Measurements from ENCODE around the gene ZNF212.

Gene ZNF212

DNA sequence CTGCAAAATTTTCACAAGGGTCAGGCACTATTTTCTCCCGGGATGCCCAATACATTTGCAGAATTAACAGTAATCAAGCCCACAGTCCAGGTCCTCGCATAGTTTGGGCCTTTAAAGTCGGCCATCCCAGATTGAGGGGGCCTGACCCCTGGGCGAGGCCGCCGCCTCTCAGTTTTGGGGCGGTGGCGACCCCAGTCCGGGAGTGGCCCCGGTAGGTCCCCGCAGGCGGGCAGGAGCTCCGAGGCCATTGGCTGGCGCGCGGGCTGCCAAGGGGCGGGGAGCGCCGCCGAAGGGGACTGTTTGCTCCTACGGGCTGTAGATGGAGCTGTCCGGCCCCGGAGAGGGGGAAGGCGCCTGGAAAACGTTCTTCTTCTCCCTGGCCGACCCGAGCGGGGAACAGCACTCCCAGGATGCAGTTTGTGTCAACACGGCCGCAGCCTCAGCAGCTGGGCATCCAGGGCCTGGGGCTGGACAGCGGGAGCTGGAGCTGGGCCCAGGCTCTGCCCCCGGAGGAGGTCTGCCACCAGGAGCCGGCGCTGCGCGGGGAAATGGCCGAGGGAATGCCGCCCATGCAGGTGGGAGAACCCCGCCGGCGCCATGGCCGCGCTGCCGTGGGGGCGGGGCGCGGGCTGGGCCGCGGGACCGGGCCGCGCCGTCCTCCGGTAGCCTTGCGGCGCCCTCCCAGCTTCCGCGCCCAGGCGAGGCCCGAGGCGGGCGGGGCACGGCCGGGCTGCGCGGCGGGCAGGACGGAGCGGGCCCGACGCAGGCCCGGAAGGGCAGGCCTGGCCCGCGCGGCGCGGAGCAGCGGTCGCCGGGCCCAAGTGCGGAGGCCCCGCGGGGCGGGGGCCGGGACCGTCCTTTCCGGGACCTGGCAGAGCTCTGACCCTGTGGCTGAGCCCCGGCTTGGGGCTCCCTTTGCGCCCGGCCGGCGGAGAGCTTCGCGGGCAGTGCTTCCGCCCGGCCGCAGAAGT lies 44.0 kb upstream of the ZNF212 start, which contains the start of gene ZNF282 (continued):
- TF ChIP-seq, protein P1, sequence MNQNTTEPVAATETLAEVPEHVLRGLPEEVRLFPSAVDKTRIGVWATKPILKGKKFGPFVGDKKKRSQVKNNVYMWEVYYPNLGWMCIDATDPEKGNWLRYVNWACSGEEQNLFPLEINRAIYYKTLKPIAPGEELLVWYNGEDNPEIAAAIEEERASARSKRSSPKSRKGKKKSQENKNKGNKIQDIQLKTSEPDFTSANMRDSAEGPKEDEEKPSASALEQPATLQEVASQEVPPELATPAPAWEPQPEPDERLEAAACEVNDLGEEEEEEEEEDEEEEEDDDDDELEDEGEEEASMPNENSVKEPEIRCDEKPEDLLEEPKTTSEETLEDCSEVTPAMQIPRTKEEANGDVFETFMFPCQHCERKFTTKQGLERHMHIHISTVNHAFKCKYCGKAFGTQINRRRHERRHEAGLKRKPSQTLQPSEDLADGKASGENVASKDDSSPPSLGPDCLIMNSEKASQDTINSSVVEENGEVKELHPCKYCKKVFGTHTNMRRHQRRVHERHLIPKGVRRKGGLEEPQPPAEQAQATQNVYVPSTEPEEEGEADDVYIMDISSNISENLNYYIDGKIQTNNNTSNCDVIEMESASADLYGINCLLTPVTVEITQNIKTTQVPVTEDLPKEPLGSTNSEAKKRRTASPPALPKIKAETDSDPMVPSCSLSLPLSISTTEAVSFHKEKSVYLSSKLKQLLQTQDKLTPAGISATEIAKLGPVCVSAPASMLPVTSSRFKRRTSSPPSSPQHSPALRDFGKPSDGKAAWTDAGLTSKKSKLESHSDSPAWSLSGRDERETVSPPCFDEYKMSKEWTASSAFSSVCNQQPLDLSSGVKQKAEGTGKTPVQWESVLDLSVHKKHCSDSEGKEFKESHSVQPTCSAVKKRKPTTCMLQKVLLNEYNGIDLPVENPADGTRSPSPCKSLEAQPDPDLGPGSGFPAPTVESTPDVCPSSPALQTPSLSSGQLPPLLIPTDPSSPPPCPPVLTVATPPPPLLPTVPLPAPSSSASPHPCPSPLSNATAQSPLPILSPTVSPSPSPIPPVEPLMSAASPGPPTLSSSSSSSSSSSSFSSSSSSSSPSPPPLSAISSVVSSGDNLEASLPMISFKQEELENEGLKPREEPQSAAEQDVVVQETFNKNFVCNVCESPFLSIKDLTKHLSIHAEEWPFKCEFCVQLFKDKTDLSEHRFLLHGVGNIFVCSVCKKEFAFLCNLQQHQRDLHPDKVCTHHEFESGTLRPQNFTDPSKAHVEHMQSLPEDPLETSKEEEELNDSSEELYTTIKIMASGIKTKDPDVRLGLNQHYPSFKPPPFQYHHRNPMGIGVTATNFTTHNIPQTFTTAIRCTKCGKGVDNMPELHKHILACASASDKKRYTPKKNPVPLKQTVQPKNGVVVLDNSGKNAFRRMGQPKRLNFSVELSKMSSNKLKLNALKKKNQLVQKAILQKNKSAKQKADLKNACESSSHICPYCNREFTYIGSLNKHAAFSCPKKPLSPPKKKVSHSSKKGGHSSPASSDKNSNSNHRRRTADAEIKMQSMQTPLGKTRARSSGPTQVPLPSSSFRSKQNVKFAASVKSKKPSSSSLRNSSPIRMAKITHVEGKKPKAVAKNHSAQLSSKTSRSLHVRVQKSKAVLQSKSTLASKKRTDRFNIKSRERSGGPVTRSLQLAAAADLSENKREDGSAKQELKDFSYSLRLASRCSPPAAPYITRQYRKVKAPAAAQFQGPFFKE (tag by site-specific recombination; IDR thresholded peaks at IDR 0.05; ENCODE audit: borderline replicate concordance) = no peak
- TF ChIP-seq ZNF521 (tag by site-specific recombination; IDR thresholded peaks at IDR 0.05) (no peak), ZBTB17 (tag by site-specific recombination; IDR thresholded peaks at IDR 0.05) (peak; percentile 76), TCF7L2 (IDR thresholded peaks at IDR 0.05; ENCODE audit: borderline replicate concordance, low read depth, low read length) (no peak), ZNF423 (tag by site-specific recombination; IDR thresholded peaks at IDR 0.05) (no peak), SETDB1 (IDR thresholded peaks at IDR 0.05; ENCODE audit: insufficient read length, low read length) (no peak), ZNF561 (tag by site-specific recombination; IDR thresholded peaks at IDR 0.05; ENCODE audit: borderline replicate concordance) (peak; percentile 93), ZFP41 (tag by site-specific recombination; IDR thresholded peaks at IDR 0.05; ENCODE audit: borderline replicate concordance) (no peak), RBAK (tag by site-specific recombination; IDR thresholded peaks at IDR 0.05) (no peak), ZNF416 (tag by site-specific recombination; IDR thresholded peaks at IDR 0.05) (no peak), KLF9 (tag by site-specific recombination; IDR thresholded peaks at IDR 0.05; ENCODE audit: low read depth) (peak; percentile 84), ZSCAN5A (tag by site-specific recombination; IDR thresholded peaks at IDR 0.05) (peak; percentile 80), HOXA7 (CRISPR knock-in tag; IDR thresholded peaks at IDR 0.05; ENCODE audit: borderline replicate concordance) (no peak), ZNF114 (tag by site-specific recombination; IDR thresholded peaks at IDR 0.05) (no peak), ZNF837 (tag by site-specific recombination; IDR thresholded peaks at IDR 0.05) (no peak), ZNF19 (tag by site-specific recombination; IDR thresholded peaks at IDR 0.05; ENCODE audit: low read depth) (no peak), KLF17 (tag by site-specific recombination; IDR thresholded peaks at IDR 0.05) (peak; percentile 87), ZNF654 (tag by site-specific recombination; IDR thresholded peaks at IDR 0.05; ENCODE audit: low read depth) (peak; percentile 41), ZNF776 (tag by site-specific recombination; IDR thresholded peaks at IDR 0.05; ENCODE audit: borderline replicate concordance) (no peak), YY1 (tag by site-specific recombination; IDR thresholded peaks at IDR 0.05) (peak; percentile 93), KLF1 (tag by site-specific recombination; IDR thresholded peaks at IDR 0.05) (peak; percentile 78), REPIN1 (tag by site-specific recombination; IDR thresholded peaks at IDR 0.05; ENCODE audit: low read depth) (no peak), SALL2 (tag by site-specific recombination; IDR thresholded peaks at IDR 0.05; ENCODE audit: borderline replicate concordance) (no peak), ZNF239 (tag by site-specific recombination; IDR thresholded peaks at IDR 0.05) (no peak), ZNF146 (tag by site-specific recombination; IDR thresholded peaks at IDR 0.05) (peak; percentile 33; the same call in 1 of the 2 replicates), ZNF174 (tag by site-specific recombination; IDR thresholded peaks at IDR 0.05) (no peak), EGR2 (tag by site-specific recombination; IDR thresholded peaks at IDR 0.05; ENCODE audit: low read depth) (no peak; the same call in none of the 2 replicates)
- TF ChIP-seq, protein P2, sequence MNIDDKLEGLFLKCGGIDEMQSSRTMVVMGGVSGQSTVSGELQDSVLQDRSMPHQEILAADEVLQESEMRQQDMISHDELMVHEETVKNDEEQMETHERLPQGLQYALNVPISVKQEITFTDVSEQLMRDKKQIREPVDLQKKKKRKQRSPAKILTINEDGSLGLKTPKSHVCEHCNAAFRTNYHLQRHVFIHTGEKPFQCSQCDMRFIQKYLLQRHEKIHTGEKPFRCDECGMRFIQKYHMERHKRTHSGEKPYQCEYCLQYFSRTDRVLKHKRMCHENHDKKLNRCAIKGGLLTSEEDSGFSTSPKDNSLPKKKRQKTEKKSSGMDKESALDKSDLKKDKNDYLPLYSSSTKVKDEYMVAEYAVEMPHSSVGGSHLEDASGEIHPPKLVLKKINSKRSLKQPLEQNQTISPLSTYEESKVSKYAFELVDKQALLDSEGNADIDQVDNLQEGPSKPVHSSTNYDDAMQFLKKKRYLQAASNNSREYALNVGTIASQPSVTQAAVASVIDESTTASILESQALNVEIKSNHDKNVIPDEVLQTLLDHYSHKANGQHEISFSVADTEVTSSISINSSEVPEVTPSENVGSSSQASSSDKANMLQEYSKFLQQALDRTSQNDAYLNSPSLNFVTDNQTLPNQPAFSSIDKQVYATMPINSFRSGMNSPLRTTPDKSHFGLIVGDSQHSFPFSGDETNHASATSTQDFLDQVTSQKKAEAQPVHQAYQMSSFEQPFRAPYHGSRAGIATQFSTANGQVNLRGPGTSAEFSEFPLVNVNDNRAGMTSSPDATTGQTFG (tag by site-specific recombination; IDR thresholded peaks at IDR 0.05; ENCODE audit: borderline replicate concordance) = no peak

Measured in HEK293 (cell line).